MM.1S (cell line): ENCODE data around the gene TMEM108.

Experiments
- DNase-seq: peaks from one replicate; pipeline ENCODE4 v3.0.0-alpha.2; 2015
- H2AFZ ChIP-seq: fragments of 300-600 bp; sonication (generic); 2 replicates; pipeline ENCODE4 v1.6.0; 2016; ENCODE audit warnings: antibody characterized with exemption, low read length
- H3F3A ChIP-seq: fragments of 300-600 bp; sonication (generic); 2 replicates; pipeline ENCODE4 v1.6.1; 2016; ENCODE audit warnings: mild to moderate bottlenecking, antibody characterized with exemption, low read length, moderate library complexity, mixed read lengths; ENCODE audit not compliant: insufficient read depth
- H3K27ac ChIP-seq: fragments of 300-600 bp; sonication (generic); 2 replicates; pipeline ENCODE4 v1.5.1; 2016; ENCODE audit warnings: mild to moderate bottlenecking, low read length
- H3K27me3 ChIP-seq: fragments of 300-600 bp; sonication (generic); replicated peaks from 2 replicates; pipeline ENCODE4 v1.6.0; 2016; ENCODE audit warnings: low read length; ENCODE audit not compliant: insufficient read depth
- H3K36me3 ChIP-seq: fragments of 300-600 bp; sonication (generic); replicated peaks from 2 replicates; pipeline ENCODE4 v1.6.1; 2016; ENCODE audit warnings: mild to moderate bottlenecking, low read length, mixed read lengths; ENCODE audit not compliant: insufficient read depth
- H3K4me1 ChIP-seq: fragments of 300-600 bp; sonication (generic); 2 replicates; pipeline ENCODE4 v1.6.1; 2016; ENCODE audit warnings: low read length, mixed read lengths
- H3K4me2 ChIP-seq: fragments of 300-600 bp; sonication (generic); 2 replicates; pipeline ENCODE4 v1.6.0; 2016; ENCODE audit warnings: low read depth, low read length
- H3K4me3 ChIP-seq: fragments of 300-600 bp; sonication (generic); 2 replicates; pipeline ENCODE4 v1.5.1; 2016; ENCODE audit warnings: low read length, mixed read lengths
- H3K79me2 ChIP-seq: fragments of 300-600 bp; sonication (generic); 2 replicates; pipeline ENCODE4 v1.6.1; 2016; ENCODE audit warnings: mixed run types, low read length, mixed read lengths
- H3K9ac ChIP-seq: fragments of 300-600 bp; sonication (generic); 2 replicates; pipeline ENCODE4 v1.6.1; 2016; ENCODE audit warnings: low read length, mixed read lengths
- H3K9me2 ChIP-seq: fragments of 300-600 bp; sonication (generic); replicated peaks from 2 replicates; pipeline ENCODE4 v1.6.1; 2016; ENCODE audit warnings: mild to moderate bottlenecking, low read length, mixed read lengths; ENCODE audit not compliant: insufficient read depth
- H3K9me3 ChIP-seq: fragments of 300-600 bp; sonication (generic); replicated peaks from 2 replicates; pipeline ENCODE4 v1.6.1; 2016; ENCODE audit warnings: mild to moderate bottlenecking, low read length, mixed read lengths; ENCODE audit not compliant: insufficient read depth
- H4K20me1 ChIP-seq: fragments of 300-600 bp; sonication (generic); 2 replicates; pipeline ENCODE4 v1.6.1; 2016; ENCODE audit warnings: mild to moderate bottlenecking, low read length, moderate library complexity, mixed read lengths; ENCODE audit not compliant: insufficient read depth
- CTCF ChIP-seq: fragments of 300-600 bp; sonication (generic); IDR thresholded peaks from 2 replicates; pipeline ENCODE4 v1.5.1; 2016; ENCODE audit warnings: antibody characterized with exemption, low read length, mixed read lengths
- EZH2 ChIP-seq: fragments of 300-600 bp; sonication (generic); optimal IDR thresholded peaks from 2 replicates; pipeline ENCODE3; 2017; ENCODE audit warnings: low read depth, mild to moderate bottlenecking, antibody characterized with exemption, low read length, mixed read lengths
- EZH2phosphoT487 ChIP-seq: fragments of 300-600 bp; sonication (generic); IDR thresholded peaks from 2 replicates; pipeline ENCODE4 v1.6.1; 2018; ENCODE audit warnings: antibody characterized with exemption, low read length

TMEM108 gene

GRCh38 chr3:133188996-133189395 lies 150.8 kb downstream of the TMEM108 start:
- Histone ChIP-seq H3K36me3 (no peaks in the 10 kb centered on the region), H4K20me1 (no peaks in the 10 kb centered on the region)
- no peak for DNase-seq

GRCh38 chr3:133189893-133190292 lies 151.7 kb downstream of the TMEM108 start:
- no peaks in the 10 kb centered on the region for H3K79me2 ChIP-seq
- H3K9ac ChIP-seq = no peak overlapping the region
- no peak overlapping the region for H3K27ac ChIP-seq
- H4K20me1 ChIP-seq = no peaks in the 10 kb centered on the region
- H3K9me2 ChIP-seq = no peaks in the 10 kb centered on the region
- H2AFZ ChIP-seq = no peak overlapping the region
- no peaks in the 10 kb centered on the region for H3K27me3 ChIP-seq
- no peaks in the 10 kb centered on the region for H3K36me3 ChIP-seq
- DNase-seq = no peak
- H3F3A ChIP-seq = no peaks in the 10 kb centered on the region
- H3K4me3 ChIP-seq = no peak overlapping the region
- TF ChIP-seq CTCF (no peak), EZH2 (no peak), EZH2phosphoT487 (no peak)
- H3K4me2 ChIP-seq = no peak overlapping the region
- H3K4me1 ChIP-seq = no peaks in the 10 kb centered on the region
- no peaks in the 10 kb centered on the region for H3K9me3 ChIP-seq

More at GRCh38 chr3:133188996-133189395, 150.8 kb downstream of the TMEM108 start:
- no peak overlapping the region for H3K4me3 ChIP-seq
- no peaks in the 10 kb centered on the region for H3K4me1 ChIP-seq
- no peaks in the 10 kb centered on the region for H3K27me3 ChIP-seq
- H3K4me2 ChIP-seq = no peak overlapping the region
- TF ChIP-seq EZH2 = no peak
- TF ChIP-seq CTCF = no peak
- TF ChIP-seq EZH2phosphoT487 = no peak
- no peak overlapping the region for H3K9ac ChIP-seq
- no peaks in the 10 kb centered on the region for H3F3A ChIP-seq
- H3K9me2 ChIP-seq = no peaks in the 10 kb centered on the region
- H3K9me3 ChIP-seq = no peaks in the 10 kb centered on the region
- no peak overlapping the region for H3K27ac ChIP-seq
- no peak overlapping the region for H2AFZ ChIP-seq
- H3K79me2 ChIP-seq = no peaks in the 10 kb centered on the region

GRCh38 chr3:133191818-133192217 lies 153.6 kb downstream of the TMEM108 start:
- Histone ChIP-seq H3K4me2 (no peak overlapping the region), H3K9ac (no peak overlapping the region), H3K4me3 (no peak overlapping the region), H3F3A (no peaks in the 10 kb centered on the region), H2AFZ (no peak overlapping the region), H3K36me3 (no peaks in the 10 kb centered on the region), H3K79me2 (no peaks in the 10 kb centered on the region), H3K27me3 (no peaks in the 10 kb centered on the region), H3K9me3 (no peaks in the 10 kb centered on the region), H3K27ac (no peak overlapping the region), H3K4me1 (no peaks in the 10 kb centered on the region), H3K9me2 (no peaks in the 10 kb centered on the region), H4K20me1 (no peaks in the 10 kb centered on the region)
- no peak for DNase-seq
- TF ChIP-seq CTCF (no peak), EZH2phosphoT487 (no peak)
